HG03558 (cell line): ENCODE results near the gene SLC25A41.

ENCODE experiments used
- ATAC-seq: cut with Tn5 transposase; IDR thresholded peaks from one replicate; pipeline ENCODE4 v1.9.1; 2021; ENCODE audit warnings: moderate number of reproducible peaks; ENCODE audit not compliant: unreplicated experiment; ENCODE audit errors: extremely low read depth

SLC25A41 gene

DNA sequence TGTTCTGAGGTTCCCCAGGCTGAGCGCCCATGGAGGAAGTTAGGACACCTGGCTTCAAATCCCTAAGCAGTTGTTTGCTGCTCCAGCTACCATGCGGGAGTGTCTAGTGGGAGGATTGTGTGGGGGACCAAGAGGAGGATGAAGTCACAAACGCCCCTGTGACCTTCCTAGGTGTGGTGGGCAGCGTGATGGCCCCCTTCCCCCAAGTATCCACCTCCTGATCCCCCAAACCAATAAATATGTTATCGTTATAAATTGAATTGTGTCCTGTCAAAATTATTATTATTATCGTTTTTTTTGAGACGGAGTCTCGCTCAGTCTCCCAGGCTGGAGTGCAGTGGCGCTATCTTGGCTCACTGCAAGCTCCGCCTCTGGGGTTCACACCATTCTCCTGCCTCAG is at the start of gene SLC25A41:
TSS of gene SLC25A41 (minus strand) at position 101 of the 400 bp plus-strand sequence. CDS start at position 31, 70 bp downstream.
- no peak for ATAC-seq

GRCh38 chr19:6483235-6483634 is 49.7 kb upstream of the SLC25A41 start:
- ATAC-seq: no peak

GRCh38 chr19:6482343-6482686 is 48.8 kb upstream of the SLC25A41 start:
- ATAC-seq: no peak

GRCh38 chr19:6481541-6482342 is 48.2 kb upstream of the SLC25A41 start, which contains the start of gene DENND1C:
TSS of gene DENND1C (minus strand) at chr19:6481787. CDS start at chr19:6481695, 92 bp downstream.
- ATAC-seq: no peak

DNA sequence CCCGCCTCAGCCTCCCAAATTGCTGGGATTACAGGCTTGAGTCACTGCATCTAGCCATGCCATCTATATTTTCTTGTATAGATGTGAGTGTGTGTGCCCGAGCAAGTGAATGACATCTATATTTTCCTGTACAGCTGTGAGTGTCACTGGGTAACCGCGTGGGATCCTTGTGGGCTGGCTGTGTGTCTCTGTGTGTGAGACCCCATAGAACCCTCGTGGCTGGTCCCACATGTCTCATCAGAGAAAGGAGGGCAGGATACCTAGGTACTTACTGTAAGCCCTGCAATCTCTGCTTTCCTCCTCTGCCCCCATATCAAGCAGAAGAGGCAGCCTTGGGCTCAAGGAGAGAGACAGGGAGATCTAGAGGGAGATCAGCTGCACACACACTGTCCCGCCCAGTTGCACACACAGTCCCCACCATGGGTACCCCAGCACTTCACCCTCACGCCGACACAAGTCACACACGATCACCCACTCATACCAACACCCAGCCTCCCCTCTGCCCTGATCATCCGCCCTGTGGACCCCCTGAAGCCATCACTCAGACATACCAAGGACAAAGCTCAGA is 47.4 kb upstream of the SLC25A41 start:
- no peak for ATAC-seq

DNA sequence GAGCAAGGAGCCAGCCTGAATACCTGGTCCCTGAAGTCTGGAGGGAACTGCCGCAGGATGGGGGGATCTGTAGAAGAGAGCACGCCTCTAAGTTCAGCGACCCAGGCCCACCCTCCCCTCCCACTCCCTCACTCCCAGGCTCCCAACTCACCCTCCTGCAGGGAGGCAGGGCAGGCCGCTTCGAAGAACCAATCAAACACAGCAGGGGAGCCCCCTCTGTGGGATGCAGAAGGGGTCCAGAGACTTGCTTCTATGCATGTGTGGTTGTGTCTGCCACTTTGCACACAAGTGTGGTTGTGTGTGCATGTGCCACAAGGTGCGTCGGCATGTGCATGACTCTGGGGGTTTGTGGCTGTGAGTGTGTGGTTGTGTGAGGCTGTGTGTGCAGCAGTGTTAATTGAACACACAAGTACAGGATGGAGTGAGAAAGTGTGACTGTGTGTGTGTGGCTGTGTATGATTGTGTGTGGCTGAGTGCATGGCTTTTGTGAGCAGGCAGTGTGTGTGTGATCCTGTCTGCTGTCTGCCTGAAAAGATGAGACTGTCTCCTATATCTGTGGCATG is 46.4 kb upstream of the SLC25A41 start:
- ATAC-seq: no peak

GRCh38 chr19:6478815-6479214 is 45.3 kb upstream of the SLC25A41 start:
- ATAC-seq: no peak

DNA sequence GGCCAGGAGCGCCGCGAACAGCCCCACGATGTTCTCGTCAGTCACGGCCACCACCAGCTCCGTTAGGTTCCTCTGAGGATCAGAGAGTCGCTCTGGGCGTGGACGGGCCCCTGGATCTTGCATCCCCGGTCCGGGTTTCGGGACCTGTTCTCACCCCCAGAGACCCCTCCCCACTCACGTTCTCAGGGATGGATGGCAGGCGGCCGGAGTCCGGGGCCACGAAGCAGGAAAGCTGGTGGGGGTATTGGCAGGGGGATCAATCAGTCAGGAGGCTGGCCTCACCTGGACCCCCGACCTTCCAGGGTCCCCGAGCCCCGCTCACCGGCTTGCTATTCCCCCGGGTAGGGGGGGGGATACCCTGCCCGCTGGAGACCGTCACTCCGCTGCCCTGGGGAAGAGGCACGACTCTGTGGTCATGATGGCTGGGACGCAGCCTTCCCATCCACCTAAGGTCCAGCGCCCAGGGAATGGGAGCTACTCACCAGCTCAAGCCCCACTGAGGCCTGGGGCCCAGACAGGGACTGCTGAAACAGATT is 43.4 kb upstream of the SLC25A41 start:
- no peak for ATAC-seq

- no peak for ATAC-seq
Measured at GRCh38 chr19:6476155-6476895, 42.8 kb upstream of the SLC25A41 start.

- ATAC-seq: no peak
Measured at GRCh38 chr19:6475321-6476108, 42.0 kb upstream of the SLC25A41 start.

DNA sequence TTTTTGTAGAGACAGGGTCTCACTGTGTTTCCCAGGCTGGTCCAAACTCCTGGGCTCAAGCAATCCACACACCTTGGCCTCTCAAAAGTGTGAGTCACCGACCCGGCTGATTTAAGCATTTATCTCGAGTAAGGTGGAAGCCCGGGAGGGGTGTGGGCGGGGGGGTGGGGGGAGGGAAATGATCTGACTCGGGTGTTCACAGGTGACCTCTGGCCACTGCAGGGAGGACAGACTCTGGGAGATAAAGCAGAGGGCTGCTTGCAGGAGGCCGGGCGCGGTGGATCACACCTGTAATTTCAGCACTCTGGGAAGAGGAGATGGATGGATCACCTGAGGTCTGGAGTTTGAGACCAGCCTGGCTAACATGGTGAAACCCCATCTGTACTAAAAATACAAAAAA is 40.1 kb upstream of the SLC25A41 start:
- ATAC-seq: no peak

DNA sequence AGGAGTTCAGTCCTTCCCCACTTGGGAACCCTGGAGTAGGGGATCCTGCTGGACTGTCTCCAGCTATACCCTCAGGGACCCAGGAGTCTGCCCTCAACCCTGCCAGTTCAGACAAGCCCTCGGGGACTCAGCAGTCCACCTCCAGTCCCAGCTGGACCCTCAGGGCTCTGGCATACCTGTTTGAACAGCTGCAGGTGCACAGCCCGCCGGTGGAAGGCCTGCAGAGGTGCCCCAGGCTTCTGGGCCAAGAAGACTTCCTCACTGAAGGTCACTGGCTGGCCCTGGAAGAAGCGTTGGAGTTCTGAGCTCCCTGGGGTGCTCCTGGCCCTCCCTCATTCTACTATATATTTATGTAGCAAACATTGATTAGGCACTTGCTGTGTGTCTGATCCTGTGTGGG is 39.1 kb upstream of the SLC25A41 start:
- no peak for ATAC-seq

DNA sequence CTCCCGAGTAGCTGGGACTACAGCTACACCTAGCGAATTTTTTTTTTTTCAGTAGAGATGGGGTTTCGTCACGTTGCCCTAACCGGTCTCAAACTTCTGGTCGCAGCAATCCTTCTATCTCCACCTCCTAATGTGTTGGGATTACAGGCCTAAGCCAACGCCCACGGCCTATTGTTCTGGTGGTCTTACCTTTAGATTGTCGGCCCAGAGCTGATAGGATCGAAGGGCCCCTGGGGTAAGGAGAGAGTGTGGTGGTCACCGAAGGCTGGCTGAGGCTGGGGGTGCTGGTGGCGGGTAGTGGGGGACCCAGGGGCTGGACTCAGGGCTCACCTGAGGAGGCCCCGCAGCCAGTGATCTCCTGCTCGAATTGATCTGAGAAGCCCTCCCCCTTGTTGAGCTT is 37.5 kb upstream of the SLC25A41 start:
- no peak for ATAC-seq

DNA sequence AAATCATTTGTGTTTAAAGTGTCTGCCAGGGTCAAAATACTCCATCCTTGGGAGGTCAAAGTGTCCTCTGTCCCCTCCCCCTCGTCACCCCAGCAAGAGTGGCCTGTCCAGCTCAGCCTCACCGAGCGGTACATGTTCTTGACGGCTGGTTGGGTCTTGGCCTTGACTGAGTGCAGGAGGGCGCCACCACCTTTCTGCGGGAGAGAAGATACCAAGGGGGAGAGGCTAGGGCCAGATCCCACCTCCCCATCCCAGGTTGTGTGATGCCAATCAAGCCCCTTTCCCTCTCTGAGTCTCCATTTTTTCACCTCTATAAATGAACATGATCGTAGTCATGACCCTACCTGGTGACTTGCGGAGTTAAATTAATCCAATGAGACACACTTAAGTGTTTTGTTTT is 36.6 kb upstream of the SLC25A41 start:
- no peak for ATAC-seq

DNA sequence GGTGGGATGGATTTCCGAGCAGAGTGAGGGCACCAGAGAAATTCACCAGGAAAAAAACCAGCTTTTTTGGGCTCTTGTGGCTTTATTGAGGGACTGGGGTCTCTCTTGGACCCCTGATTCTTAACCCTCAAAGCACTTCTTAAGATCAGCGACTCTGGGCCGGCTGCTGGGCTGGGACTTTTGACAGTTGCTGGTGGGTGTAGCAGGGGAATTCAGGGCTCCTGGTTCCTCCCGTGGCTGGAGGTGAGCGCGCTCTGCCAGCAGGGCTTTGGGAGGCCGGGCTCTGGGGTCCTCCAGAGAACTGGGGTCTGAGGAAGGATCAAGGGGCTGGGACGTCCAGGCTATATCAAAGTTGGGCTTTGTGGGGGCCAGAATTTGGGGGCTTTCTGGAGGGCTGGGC is 33.8 kb upstream of the SLC25A41 start:
- ATAC-seq: no peak

DNA sequence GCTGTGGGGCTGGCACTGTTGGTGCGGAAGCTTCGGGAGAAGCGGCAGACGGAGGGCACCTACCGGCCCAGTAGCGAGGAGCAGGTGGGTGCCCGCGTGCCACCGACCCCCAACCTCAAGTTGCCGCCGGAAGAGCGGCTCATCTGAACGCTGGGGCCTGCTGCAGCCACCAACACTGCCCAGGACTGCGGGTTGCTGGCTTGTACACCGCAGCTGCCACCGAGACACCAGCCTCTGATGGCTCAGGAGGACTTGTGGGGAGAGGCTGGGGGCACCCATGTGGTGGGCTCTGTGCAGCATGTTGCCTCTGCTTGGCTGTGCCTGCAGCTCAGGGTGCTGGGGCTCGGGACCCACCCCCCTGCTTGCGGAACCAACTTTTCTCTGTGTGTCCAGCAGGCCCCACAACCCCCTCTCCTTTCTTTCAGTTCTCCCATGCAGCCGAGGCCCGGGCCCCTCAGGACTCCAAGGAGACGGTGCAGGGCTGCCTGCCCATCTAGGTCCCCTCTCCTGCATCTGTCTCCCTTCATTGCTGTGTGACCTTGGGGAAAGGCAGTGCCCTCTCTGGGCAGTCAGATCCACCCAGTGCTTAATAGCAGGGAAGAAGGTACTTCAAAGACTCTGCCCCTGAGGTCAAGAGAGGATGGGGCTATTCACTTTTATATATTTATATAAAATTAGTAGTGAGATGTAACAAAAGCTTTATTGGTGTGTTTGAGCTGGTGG is 33.1 kb upstream of the SLC25A41 start:
- ATAC-seq: no peak

DNA sequence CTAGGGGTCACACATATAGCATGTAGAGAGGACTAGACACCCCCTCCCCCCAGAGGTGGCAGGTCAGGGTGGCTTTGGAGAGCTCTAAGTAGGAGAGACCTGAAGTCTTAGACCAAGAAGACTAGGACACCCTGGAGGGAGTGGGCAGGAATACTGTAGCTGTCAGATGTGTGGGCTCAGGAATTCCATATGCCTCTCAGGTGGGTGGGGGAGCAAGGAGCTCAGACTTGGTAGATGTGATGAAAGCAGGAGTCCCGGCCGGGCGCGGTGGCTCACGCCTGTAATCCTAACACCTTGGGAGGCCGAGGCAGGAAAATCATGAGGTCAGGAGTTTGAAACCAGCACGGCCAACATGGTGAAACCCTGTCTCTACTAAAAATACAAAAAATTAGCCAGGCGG is 32.1 kb upstream of the SLC25A41 start:
- ATAC-seq: no peak

DNA sequence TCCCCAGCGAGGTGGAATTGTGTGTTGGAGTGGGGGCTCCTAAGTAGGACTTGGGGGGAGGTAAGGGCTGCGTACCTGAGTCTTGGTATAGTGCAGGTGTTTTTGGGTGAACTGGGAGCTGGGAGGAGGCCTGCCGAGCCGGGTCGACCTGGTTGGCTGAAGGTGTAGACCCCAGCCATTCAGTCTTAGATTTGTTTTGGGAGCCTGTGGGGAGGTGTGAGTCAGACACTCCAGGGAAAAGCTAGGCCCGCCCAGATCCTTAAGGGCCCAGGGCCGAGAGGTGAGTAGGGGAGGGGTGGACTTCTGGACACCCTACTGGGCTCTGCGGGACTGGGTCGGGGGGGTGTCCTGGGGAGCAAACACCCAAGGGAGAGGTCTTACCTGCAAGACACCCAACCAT is 31.4 kb upstream of the SLC25A41 start:
- ATAC-seq: no peak
